Activated B cell treated with CpG ODN at 0.5 μM for 24 hours (primary cell): ENCODE data around the gene PLCH1. TPM values are rescaled to one million over a fixed set of nuclear protein-coding genes. Genes with fewer than 3 reads are reported as not detected.

Source experiments
- ATAC-seq: fragments of 200-7000 bp; cut with Tn5 transposase; one replicate; pipeline ENCODE4 v1.10.0; 2021; ENCODE audit warnings: low read depth, mild to moderate bottlenecking, moderate library complexity
- CTCF ChIA-PET: fragments of 350-600 bp; sonication (Branson Sonifier 250); formaldehyde crosslinking; loops from one replicate; lab custom pipeline; 2021; ENCODE audit warnings: antibody characterized with exemption; lab: Charles Lee
- POLR2A ChIA-PET: fragments of 350-600 bp; sonication (Branson Sonifier 250); formaldehyde crosslinking; loops from one replicate; lab custom pipeline; 2021; ENCODE audit warnings: antibody characterized with exemption; lab: Charles Lee
- DNase-seq: peaks from one replicate; pipeline ENCODE4 v3.0.0; 2022
- H3K27ac Mint-ChIP-seq: one replicate; pipeline ENCODE4 v1.8.0; 2020; ENCODE audit warnings: mixed read lengths
- H3K27me3 Mint-ChIP-seq: one replicate; pipeline ENCODE4 v1.8.0; 2021; ENCODE audit warnings: mixed read lengths
- H3K36me3 Mint-ChIP-seq: one replicate; pipeline ENCODE4 v1.8.0; 2021; ENCODE audit warnings: low read depth, mixed read lengths
- H3K4me1 Mint-ChIP-seq: one replicate; pipeline ENCODE4 v1.8.0; 2021; ENCODE audit warnings: mixed read lengths
- H3K4me3 Mint-ChIP-seq: one replicate; pipeline ENCODE4 v1.8.0; 2020; ENCODE audit warnings: mild to moderate bottlenecking, mixed read lengths
- H3K9me3 Mint-ChIP-seq: one replicate; pipeline ENCODE4 v1.8.0; 2020; ENCODE audit warnings: mixed read lengths
- intact Hi-C: fragments of 100-400 bp; cut with micrococcal nuclease; formaldehyde crosslinking; loops from one replicate; pipeline ENCODE4 v1.15.1; 2024
- total RNA-seq: library from RNA; stranded (reverse); gene quantifications from 2 replicates; pipeline ENCODE4 v1.2.3, GENCODE V29; 2022
- TF ChIP-seq, protein P1 (sequence below): fragments of 200-600 bp; IDR thresholded peaks from one replicate; pipeline ENCODE4 v1.8.0; 2022; ENCODE audit warnings: antibody characterized with exemption, mild to moderate bottlenecking

PLCH1 gene
- total RNA-seq, 1 donor from 2014 or later, result 0.27 TPM

DNA sequence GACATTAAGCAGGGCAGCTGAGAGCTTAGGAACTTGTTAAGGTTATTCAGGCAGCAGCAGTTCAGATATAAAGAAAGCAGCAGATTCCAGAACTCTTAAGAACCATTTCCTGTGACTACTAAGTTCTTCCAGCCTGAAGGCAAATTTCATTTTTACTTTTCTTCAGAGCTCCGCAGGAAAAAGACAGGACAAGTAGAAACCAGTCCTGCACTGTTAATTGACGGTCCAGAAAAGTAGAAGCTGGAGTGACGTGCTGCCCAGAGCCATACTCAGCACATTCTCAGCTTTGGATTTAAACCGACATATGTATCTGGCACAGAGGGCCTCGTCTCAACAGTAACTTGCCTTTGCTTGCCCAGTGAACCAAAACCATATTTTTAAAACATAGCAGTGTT lies 232.0 kb downstream of the PLCH1 start:
- ATAC-seq, result no peak
- DNase-seq, result no peak
- no peak overlapping the region for H3K4me3 Mint-ChIP-seq
- intact Hi-C loops, result no loop called here
- H3K36me3 Mint-ChIP-seq, result no peaks in the 10 kb centered on the region
- no peaks in the 10 kb centered on the region for H3K9me3 Mint-ChIP-seq
- H3K27me3 Mint-ChIP-seq, result no peaks in the 10 kb centered on the region
- CTCF ChIA-PET, result no interaction called here
- TF ChIP-seq, protein P1, sequence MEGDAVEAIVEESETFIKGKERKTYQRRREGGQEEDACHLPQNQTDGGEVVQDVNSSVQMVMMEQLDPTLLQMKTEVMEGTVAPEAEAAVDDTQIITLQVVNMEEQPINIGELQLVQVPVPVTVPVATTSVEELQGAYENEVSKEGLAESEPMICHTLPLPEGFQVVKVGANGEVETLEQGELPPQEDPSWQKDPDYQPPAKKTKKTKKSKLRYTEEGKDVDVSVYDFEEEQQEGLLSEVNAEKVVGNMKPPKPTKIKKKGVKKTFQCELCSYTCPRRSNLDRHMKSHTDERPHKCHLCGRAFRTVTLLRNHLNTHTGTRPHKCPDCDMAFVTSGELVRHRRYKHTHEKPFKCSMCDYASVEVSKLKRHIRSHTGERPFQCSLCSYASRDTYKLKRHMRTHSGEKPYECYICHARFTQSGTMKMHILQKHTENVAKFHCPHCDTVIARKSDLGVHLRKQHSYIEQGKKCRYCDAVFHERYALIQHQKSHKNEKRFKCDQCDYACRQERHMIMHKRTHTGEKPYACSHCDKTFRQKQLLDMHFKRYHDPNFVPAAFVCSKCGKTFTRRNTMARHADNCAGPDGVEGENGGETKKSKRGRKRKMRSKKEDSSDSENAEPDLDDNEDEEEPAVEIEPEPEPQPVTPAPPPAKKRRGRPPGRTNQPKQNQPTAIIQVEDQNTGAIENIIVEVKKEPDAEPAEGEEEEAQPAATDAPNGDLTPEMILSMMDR, result no peak
- H3K4me1 Mint-ChIP-seq, result no peaks in the 10 kb centered on the region
- POLR2A ChIA-PET, result no interaction called here
- H3K27ac Mint-ChIP-seq, result no peak overlapping the region

DNA sequence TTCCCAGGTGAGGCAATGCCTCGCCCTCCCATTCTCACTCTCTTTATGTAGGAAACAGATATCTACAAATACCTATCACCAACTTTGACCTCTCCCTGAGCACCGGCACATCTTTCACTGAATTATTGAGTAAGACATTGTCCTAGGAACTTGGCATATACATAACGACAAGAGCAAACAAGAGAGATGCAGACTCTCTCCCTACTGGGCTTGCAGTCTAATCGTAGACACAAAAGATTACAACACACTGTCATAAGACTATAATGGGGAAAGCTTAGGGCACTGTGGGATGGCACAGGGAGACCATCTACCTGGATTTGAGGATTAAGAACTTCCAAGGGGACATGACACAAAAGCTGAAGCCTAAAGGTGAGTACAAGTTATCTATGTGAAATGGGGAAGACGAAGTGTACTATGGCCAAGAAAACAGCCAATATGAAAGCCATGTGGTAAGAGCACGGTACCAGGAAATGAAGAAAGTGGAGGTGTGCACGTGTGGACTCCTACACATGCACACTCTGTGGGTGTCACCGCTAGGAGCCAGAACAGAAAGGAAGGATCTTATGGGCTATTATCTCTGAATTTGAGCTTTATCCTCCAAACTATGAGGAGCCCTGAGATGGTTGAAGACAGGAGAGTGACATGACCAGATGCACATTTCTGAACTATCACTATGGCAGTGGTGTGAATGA lies 232.6 kb downstream of the PLCH1 start:
- no peak for DNase-seq
- TF ChIP-seq, protein P1, result no peak
- ATAC-seq, result no peak
- Mint-ChIP-seq H3K9me3 (no peaks in the 10 kb centered on the region), H3K4me1 (no peaks in the 10 kb centered on the region), H3K27me3 (no peaks in the 10 kb centered on the region), H3K4me3 (no peak overlapping the region), H3K27ac (no peak overlapping the region), H3K36me3 (no peaks in the 10 kb centered on the region)
- POLR2A ChIA-PET, result no interaction called here
- CTCF ChIA-PET, result no interaction called here
- intact Hi-C loops, result no loop called here

DNA sequence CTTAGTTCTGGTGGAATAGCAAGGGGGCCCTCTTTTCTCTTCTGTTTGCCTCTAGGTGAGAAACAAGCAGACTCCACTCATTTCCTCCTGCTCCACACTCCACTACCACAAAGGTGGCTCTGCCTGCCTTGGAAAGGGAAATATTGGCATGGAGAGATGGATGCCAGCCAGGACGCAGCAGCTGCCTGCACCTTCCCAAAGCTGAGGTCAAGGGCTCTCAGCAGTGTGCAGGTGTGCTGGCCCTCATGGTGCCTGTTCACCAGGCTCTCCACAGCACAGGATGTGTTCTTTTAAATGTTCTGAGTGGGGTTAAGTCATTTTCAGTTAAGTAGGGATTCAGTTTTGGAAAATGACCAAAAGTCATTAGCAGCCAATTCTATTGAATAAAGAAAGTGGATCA lies 240.2 kb downstream of the PLCH1 start:
- Mint-ChIP-seq H3K27ac (no peak overlapping the region), H3K9me3 (no peaks in the 10 kb centered on the region), H3K4me1 (no peaks in the 10 kb centered on the region), H3K36me3 (no peaks in the 10 kb centered on the region), H3K27me3 (no peaks in the 10 kb centered on the region), H3K4me3 (no peak overlapping the region)
- no peak for DNase-seq
- TF ChIP-seq, protein P1, result no peak
- ATAC-seq, result no peak
- intact Hi-C loops, result no loop called here
- ChIA-PET CTCF (no interaction called here), POLR2A (no interaction called here)

DNA sequence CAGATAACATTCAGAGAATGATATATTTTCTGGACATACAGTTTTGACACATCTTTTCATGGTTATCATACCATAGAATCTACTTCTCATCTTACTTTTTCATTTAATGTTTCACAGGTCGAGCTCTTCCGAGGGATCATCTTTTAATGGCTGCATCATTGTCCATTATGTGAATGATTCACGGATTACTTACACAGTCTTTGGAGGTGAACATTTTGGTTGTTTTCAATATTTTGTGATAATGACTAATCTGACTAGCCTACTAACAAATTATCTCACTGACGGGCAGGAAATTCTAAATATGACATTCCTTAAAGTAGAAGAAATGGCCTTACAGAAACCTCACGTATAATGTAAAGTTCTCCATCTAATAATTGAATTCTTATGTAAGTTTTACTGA lies 242.2 kb downstream of the PLCH1 start:
- intact Hi-C loops, result no loop called here
- POLR2A ChIA-PET, result no interaction called here
- Mint-ChIP-seq H3K4me3 (no peak overlapping the region), H3K4me1 (no peaks in the 10 kb centered on the region), H3K9me3 (no peaks in the 10 kb centered on the region), H3K27ac (no peak overlapping the region), H3K36me3 (no peaks in the 10 kb centered on the region), H3K27me3 (no peaks in the 10 kb centered on the region)
- CTCF ChIA-PET, result no interaction called here
- no peak for DNase-seq
- TF ChIP-seq, protein P1, result no peak
- no peak for ATAC-seq

DNA sequence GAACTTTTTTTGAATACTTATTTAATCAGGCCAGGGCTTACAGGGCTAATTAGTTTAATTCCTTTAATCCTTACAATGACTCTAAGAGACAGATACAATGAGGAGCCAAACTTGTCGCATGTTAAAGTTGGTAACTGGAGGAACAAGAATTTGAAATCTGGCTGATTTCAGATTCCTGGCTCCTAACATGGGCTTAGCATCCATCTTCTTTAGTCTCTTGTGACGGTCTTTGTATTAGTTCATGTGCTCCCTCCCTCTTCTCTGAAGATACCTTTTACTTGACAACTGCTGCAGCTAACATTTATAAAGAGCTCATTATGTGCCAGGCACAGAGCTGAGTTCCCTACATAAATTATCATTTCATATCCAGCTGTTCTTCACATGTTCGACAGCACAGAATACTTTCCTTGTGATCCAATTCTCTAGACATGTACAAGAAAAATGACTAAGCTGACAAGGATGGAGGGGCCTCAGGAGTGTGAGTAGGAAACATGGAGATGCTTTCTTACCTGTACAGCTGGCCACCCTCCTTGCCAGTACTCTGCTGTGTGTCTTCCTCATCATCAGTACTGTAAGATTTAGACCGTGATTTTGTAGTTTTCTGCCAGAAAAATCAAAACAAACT lies 244.6 kb downstream of the PLCH1 start:
- ATAC-seq, result no peak
- no peaks in the 10 kb centered on the region for H3K36me3 Mint-ChIP-seq
- CTCF ChIA-PET, result no interaction called here

More for the DNA sequence above, 244.6 kb downstream of the PLCH1 start:
- H3K27ac Mint-ChIP-seq, result no peak overlapping the region
- DNase-seq, result no peak
- no peaks in the 10 kb centered on the region for H3K27me3 Mint-ChIP-seq
- H3K9me3 Mint-ChIP-seq, result no peaks in the 10 kb centered on the region
- no peak overlapping the region for H3K4me3 Mint-ChIP-seq
- POLR2A ChIA-PET, result no interaction called here
- H3K4me1 Mint-ChIP-seq, result peaks cover 4% of the 10 kb centered on the region
- intact Hi-C loops, result no loop called here
- TF ChIP-seq, protein P1, result no peak
